Measurements from ENCODE around the gene LRRC28. TPM values are rescaled to one million over a fixed set of nuclear protein-coding genes. Genes with fewer than 3 reads are reported as not detected.

The LRRC28 gene
- polyA plus RNA-seq, 2 donors, result 4.1 to 13.7 TPM

DNA sequence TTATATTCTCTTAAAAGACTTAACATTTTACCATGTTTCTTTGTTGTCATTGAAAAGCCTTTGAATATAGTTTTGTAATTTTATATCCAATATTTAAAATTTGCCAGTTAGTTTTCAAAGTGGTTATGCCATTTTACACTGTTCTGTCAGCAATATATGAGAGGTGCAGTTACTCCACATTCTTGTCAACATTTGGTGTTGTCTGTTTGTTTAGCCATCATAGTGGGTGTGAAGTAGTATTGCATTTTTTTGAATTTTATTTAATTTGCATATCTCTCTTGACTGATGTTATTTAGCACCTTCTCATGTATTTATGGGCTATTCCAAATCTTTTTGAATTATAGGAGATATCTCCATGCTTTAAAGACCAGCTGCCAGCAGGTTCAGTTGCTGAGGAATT lies 40.4 kb downstream of the LRRC28 start:
- peaks cover 0 to 3% of the 10 kb centered on the region in 2 donors for H3K36me3 ChIP-seq (ENCODE audit: control insufficient read depth in 2 of 2, insufficient read depth in 2 of 2, low read length in 1 of 2)
- no peak overlapping the region for H3K27ac ChIP-seq (ENCODE audit: low read depth in 2 of 2, low read length in 1 of 2)
- peaks cover 0 to 2% of the 10 kb centered on the region in 2 donors for H3K4me1 ChIP-seq (ENCODE audit: control insufficient read depth in 2 of 2, insufficient read depth in 2 of 2, low read length in 1 of 2)
- no peaks in the 10 kb centered on the region for H3K27me3 ChIP-seq (ENCODE audit: control insufficient read depth in 1 of 2, insufficient read depth in 2 of 2, low read length in 2 of 2)
- H3K9me3 ChIP-seq (ENCODE audit: control insufficient read depth in 2 of 2, insufficient read depth in 1 of 2, low read depth in 1 of 2, low read length in 1 of 2), result no peaks in the 10 kb centered on the region
- no peak overlapping the region for H3K4me3 ChIP-seq (ENCODE audit: low read depth in 1 of 2, low read length in 2 of 2)

DNA sequence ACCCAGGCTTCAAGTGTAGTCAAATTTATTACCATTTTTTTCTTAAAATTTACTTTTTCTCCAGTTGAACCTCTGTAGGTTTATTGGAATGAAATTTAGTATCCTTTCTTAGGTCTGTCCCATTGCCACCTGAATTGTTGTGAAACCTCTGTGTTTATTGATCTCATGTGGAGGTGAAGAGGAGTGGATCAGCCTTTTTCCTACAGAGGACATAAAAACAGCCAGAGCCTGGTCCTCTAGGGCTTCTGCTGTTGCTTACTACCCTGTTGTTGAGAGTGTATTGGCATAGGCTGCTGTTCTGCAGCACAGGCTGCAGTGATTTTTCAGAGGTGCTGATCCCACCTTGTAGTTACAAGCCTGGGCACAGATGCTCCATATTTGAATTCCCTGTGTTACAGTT lies 44.6 kb downstream of the LRRC28 start:
- Histone ChIP-seq H3K36me3 (ENCODE audit: control insufficient read depth in 2 of 2, insufficient read depth in 2 of 2, low read length in 1 of 2) (peaks cover 0 to 3% of the 10 kb centered on the region in 2 donors), H3K4me1 (ENCODE audit: control insufficient read depth in 2 of 2, insufficient read depth in 2 of 2, low read length in 1 of 2) (peaks cover 0 to 2% of the 10 kb centered on the region in 2 donors), H3K27me3 (ENCODE audit: control insufficient read depth in 1 of 2, insufficient read depth in 2 of 2, low read length in 2 of 2) (no peaks in the 10 kb centered on the region), H3K4me3 (ENCODE audit: low read depth in 1 of 2, low read length in 2 of 2) (no peak overlapping the region), H3K9me3 (ENCODE audit: control insufficient read depth in 2 of 2, insufficient read depth in 1 of 2, low read depth in 1 of 2, low read length in 1 of 2) (no peaks in the 10 kb centered on the region), H3K27ac (ENCODE audit: low read depth in 2 of 2, low read length in 1 of 2) (no peak overlapping the region)

DNA sequence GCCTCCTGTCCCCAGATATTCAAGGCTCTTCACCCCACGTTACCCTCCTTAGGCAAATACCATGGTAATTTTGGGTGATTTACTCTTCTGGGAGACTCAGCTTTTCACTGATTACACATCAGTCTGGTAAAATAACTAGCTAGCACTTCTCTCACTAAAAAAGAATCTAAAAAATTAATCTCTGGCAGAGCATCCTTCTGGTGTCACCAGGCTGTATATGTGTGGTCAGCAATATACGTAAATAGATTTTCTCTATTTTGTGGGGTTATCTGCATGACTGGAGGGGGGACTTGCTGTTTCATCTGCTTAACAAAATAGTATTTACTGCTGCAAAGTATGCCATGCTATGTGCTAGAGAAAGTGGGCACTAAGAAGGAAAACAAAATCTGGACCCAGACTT lies 45.1 kb downstream of the LRRC28 start:
- Histone ChIP-seq H3K4me1 (ENCODE audit: control insufficient read depth in 2 of 2, insufficient read depth in 2 of 2, low read length in 1 of 2) (peaks cover 0 to 2% of the 10 kb centered on the region in 2 donors), H3K4me3 (ENCODE audit: low read depth in 1 of 2, low read length in 2 of 2) (no peak overlapping the region), H3K27me3 (ENCODE audit: control insufficient read depth in 1 of 2, insufficient read depth in 2 of 2, low read length in 2 of 2) (no peaks in the 10 kb centered on the region), H3K27ac (ENCODE audit: low read depth in 2 of 2, low read length in 1 of 2) (no peak overlapping the region), H3K9me3 (ENCODE audit: control insufficient read depth in 2 of 2, insufficient read depth in 1 of 2, low read depth in 1 of 2, low read length in 1 of 2) (no peaks in the 10 kb centered on the region), H3K36me3 (ENCODE audit: control insufficient read depth in 2 of 2, insufficient read depth in 2 of 2, low read length in 1 of 2) (peaks cover 0 to 3% of the 10 kb centered on the region in 2 donors)
- 78 to 89% methylated on average over 2 of the region's 2 CpGs for WGBS, 2 donors

DNA sequence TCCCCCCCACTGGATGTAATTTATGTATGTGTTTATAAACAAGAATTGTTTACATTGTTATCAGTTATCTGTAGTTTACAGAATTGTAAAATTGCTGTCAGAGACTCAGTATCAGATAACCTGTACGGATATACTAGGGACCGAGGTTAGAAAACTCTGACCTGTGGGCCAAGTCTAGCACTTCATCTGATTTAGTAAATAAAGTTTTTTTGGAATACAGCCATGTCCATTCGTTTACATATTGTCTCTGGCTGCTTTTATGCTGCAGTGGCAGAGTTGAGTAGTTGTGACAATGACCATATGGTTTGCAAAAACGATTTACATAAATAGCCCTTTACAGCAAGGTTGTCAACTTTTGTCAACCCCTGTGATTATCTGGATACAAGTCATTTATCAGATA lies 52.6 kb downstream of the LRRC28 start:
- Histone ChIP-seq H3K36me3 (ENCODE audit: control insufficient read depth in 2 of 2, insufficient read depth in 2 of 2, low read length in 1 of 2) (no peaks in the 10 kb centered on the region), H3K27ac (ENCODE audit: low read depth in 2 of 2, low read length in 1 of 2) (no peak overlapping the region), H3K4me1 (ENCODE audit: control insufficient read depth in 2 of 2, insufficient read depth in 2 of 2, low read length in 1 of 2) (peaks cover 0 to 2% of the 10 kb centered on the region in 2 donors), H3K9me3 (ENCODE audit: control insufficient read depth in 2 of 2, insufficient read depth in 1 of 2, low read depth in 1 of 2, low read length in 1 of 2) (no peaks in the 10 kb centered on the region), H3K27me3 (ENCODE audit: control insufficient read depth in 1 of 2, insufficient read depth in 2 of 2, low read length in 2 of 2) (no peaks in the 10 kb centered on the region), H3K4me3 (ENCODE audit: low read depth in 1 of 2, low read length in 2 of 2) (no peak overlapping the region)
- WGBS, 2 donors, result 55 to 57% methylated on average over 4 of the region's 4 CpGs

DNA sequence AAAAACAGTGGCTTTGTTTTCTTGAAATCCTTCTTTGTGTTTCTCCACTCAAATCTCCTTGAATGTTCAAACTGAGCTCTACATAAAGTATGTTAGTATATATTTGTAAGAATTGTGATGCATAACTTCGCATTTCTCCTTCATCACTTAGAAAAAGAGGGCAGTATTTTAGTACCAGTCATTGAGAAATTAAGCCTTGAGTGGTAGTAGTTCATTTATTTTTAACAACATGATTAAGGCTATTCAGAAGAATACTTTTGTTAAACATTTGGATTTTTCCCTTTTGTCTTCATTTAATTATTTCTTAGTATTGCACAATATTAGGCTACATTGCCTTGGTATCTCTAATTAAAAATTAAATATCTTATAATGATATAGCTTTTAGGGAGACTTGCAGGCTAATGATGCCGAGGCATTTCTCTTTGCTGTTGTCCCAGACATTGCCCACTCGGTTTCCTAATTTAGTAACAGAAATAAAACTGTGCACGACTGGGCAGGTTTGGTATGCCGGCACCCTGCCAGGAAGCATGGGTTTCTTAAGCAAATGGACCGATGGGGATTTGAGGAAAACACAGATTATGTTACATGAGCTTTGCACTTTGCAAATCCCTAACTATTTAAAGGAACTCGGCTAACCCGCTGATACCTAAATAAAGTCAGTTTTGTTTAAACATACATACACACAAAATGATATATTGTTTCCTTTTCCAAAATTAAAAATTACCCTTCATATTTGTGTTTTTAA lies 54.7 kb downstream of the LRRC28 start:
- H3K27ac ChIP-seq (ENCODE audit: low read depth in 2 of 2, low read length in 1 of 2), result peak overlapping the region in 1 of 2 donors; percentile 13
- 31 to 35% methylated on average over 8 of the region's 8 CpGs for WGBS, 2 donors
- no peak overlapping the region for H3K4me3 ChIP-seq (ENCODE audit: low read depth in 1 of 2, low read length in 2 of 2)
- H3K4me1 ChIP-seq (ENCODE audit: control insufficient read depth in 2 of 2, insufficient read depth in 2 of 2, low read length in 1 of 2), result peaks cover 0 to 2% of the 10 kb centered on the region in 2 donors
- no peaks in the 10 kb centered on the region for H3K9me3 ChIP-seq (ENCODE audit: control insufficient read depth in 2 of 2, insufficient read depth in 1 of 2, low read depth in 1 of 2, low read length in 1 of 2)
- H3K36me3 ChIP-seq (ENCODE audit: control insufficient read depth in 2 of 2, insufficient read depth in 2 of 2, low read length in 1 of 2), result no peaks in the 10 kb centered on the region
- no peaks in the 10 kb centered on the region for H3K27me3 ChIP-seq (ENCODE audit: control insufficient read depth in 1 of 2, insufficient read depth in 2 of 2, low read length in 2 of 2)

DNA sequence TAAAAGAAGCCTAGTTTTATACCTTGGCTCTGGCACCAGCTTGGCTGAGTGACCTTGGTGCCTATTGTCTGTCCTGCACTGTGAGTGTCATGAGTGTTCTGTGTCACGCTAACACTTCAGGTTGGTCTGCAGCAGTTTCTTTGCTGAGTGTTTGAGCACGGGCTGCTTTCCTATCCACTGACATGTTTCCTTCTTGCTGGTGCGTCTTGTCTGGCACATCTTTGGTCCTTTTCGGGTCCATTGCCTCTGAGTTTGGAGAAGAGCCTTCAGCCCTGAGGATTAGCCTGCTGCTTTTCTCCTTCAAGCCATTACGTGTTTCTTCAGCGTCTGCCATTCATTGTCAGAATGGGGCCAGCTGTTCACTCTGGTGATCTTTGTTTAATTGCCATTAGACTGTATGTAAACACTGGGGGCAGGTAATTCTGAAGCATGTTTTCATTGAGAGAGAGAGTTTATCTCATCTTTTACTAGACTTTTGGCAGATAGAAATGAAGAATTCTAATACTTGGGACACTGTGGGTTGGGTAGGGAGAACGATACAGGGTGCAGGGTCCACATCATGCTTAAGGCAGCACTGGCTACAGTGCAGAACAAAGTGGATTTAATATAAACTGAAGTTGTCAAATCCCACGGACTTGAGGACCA lies 55.5 kb downstream of the LRRC28 start:
- Histone ChIP-seq H3K27ac (ENCODE audit: low read depth in 2 of 2, low read length in 1 of 2) (peak overlapping the region; percentile 31 to 57), H3K4me3 (ENCODE audit: low read depth in 1 of 2, low read length in 2 of 2) (peak overlapping the region in 1 of 2 donors; percentile 5), H3K27me3 (ENCODE audit: control insufficient read depth in 1 of 2, insufficient read depth in 2 of 2, low read length in 2 of 2) (no peaks in the 10 kb centered on the region), H3K36me3 (ENCODE audit: control insufficient read depth in 2 of 2, insufficient read depth in 2 of 2, low read length in 1 of 2) (no peaks in the 10 kb centered on the region), H3K9me3 (ENCODE audit: control insufficient read depth in 2 of 2, insufficient read depth in 1 of 2, low read depth in 1 of 2, low read length in 1 of 2) (no peaks in the 10 kb centered on the region), H3K4me1 (ENCODE audit: control insufficient read depth in 2 of 2, insufficient read depth in 2 of 2, low read length in 1 of 2) (peaks cover 0 to 2% of the 10 kb centered on the region in 2 donors)
- 34 to 35% methylated on average over 8 of the region's 8 CpGs for WGBS, 2 donors

DNA sequence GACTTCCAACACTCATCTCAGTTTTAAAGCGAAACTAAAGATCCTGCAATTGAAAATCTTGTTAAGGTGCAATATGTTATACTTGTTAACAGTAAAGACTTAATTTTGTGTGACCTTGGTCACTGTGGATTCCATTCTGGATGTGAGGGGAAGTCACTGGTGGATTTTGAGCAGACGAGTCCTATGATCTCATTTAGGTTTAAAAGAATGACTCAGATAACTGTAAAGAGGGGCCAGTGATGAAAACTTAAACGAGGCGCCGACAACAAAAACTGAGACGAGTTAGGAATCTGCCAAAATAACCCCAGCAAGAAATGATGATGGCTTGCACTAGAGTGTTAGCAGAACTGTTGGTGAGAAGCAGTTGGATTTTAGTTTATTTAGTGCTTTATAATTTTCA lies 56.5 kb downstream of the LRRC28 start:
- no peaks in the 10 kb centered on the region for H3K36me3 ChIP-seq (ENCODE audit: control insufficient read depth in 2 of 2, insufficient read depth in 2 of 2, low read length in 1 of 2)
- WGBS, 2 donors, result 71 to 73% methylated on average over 6 of the region's 6 CpGs
- no peak overlapping the region for H3K4me3 ChIP-seq (ENCODE audit: low read depth in 1 of 2, low read length in 2 of 2)
- H3K27ac ChIP-seq (ENCODE audit: low read depth in 2 of 2, low read length in 1 of 2), result peak overlapping the region in 1 of 2 donors; percentile 6
- no peaks in the 10 kb centered on the region for H3K9me3 ChIP-seq (ENCODE audit: control insufficient read depth in 2 of 2, insufficient read depth in 1 of 2, low read depth in 1 of 2, low read length in 1 of 2)
- no peaks in the 10 kb centered on the region for H3K27me3 ChIP-seq (ENCODE audit: control insufficient read depth in 1 of 2, insufficient read depth in 2 of 2, low read length in 2 of 2)
- peaks cover 0 to 2% of the 10 kb centered on the region in 2 donors for H3K4me1 ChIP-seq (ENCODE audit: control insufficient read depth in 2 of 2, insufficient read depth in 2 of 2, low read length in 1 of 2)

DNA sequence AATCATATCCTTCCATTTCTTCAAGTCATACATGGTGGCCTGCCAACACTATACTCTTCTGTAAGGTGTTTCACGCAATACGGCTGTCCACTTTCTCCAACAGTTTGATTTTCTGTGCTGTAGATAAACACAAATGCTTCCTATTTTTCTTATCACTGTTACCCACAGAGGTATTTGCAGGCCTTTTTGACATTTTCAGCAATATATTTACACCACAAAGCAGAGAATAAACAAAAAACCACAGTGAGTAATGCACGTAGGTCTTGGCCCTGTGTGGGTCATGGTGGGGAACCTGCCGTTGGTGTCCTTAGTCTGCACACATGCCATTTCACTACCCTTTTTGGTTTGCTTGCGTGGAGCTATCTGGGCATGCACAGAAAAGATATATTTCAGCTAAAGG lies 59.5 kb downstream of the LRRC28 start:
- Histone ChIP-seq H3K9me3 (ENCODE audit: control insufficient read depth in 2 of 2, insufficient read depth in 1 of 2, low read depth in 1 of 2, low read length in 1 of 2) (no peaks in the 10 kb centered on the region), H3K4me1 (ENCODE audit: control insufficient read depth in 2 of 2, insufficient read depth in 2 of 2, low read length in 1 of 2) (peaks cover 0 to 2% of the 10 kb centered on the region in 2 donors), H3K4me3 (ENCODE audit: low read depth in 1 of 2, low read length in 2 of 2) (no peak overlapping the region), H3K27ac (ENCODE audit: low read depth in 2 of 2, low read length in 1 of 2) (no peak overlapping the region), H3K27me3 (ENCODE audit: control insufficient read depth in 1 of 2, insufficient read depth in 2 of 2, low read length in 2 of 2) (no peaks in the 10 kb centered on the region), H3K36me3 (ENCODE audit: control insufficient read depth in 2 of 2, insufficient read depth in 2 of 2, low read length in 1 of 2) (no peaks in the 10 kb centered on the region)
- 89% methylated on average over 5 of the region's 5 CpGs for WGBS, 2 donors

DNA sequence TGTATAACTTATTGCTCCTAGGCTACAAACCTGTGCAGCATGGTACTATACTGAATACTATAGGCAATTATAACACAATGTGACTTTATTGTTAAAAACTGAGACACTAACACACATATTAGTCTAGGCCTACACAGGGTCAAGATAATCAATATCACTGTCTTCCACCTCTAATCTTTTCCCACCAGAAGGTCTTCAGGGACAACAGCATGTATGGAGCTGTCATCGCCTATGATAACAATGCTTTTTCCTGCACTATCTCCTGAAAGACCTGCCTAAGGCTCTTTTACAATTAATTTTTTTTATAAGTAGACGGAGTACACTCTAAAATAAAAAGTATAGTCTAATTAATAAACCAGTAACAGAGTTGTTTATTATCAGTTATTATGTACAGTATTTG lies 60.9 kb downstream of the LRRC28 start:
- Histone ChIP-seq H3K4me1 (ENCODE audit: control insufficient read depth in 2 of 2, insufficient read depth in 2 of 2, low read length in 1 of 2) (no peaks in the 10 kb centered on the region), H3K27ac (ENCODE audit: low read depth in 2 of 2, low read length in 1 of 2) (no peak overlapping the region), H3K9me3 (ENCODE audit: control insufficient read depth in 2 of 2, insufficient read depth in 1 of 2, low read depth in 1 of 2, low read length in 1 of 2) (no peaks in the 10 kb centered on the region), H3K4me3 (ENCODE audit: low read depth in 1 of 2, low read length in 2 of 2) (no peak overlapping the region), H3K36me3 (ENCODE audit: control insufficient read depth in 2 of 2, insufficient read depth in 2 of 2, low read length in 1 of 2) (no peaks in the 10 kb centered on the region), H3K27me3 (ENCODE audit: control insufficient read depth in 1 of 2, insufficient read depth in 2 of 2, low read length in 2 of 2) (no peaks in the 10 kb centered on the region)
- WGBS, 2 donors, result 81 to 99% methylated on average over 2 of the region's 2 CpGs

DNA sequence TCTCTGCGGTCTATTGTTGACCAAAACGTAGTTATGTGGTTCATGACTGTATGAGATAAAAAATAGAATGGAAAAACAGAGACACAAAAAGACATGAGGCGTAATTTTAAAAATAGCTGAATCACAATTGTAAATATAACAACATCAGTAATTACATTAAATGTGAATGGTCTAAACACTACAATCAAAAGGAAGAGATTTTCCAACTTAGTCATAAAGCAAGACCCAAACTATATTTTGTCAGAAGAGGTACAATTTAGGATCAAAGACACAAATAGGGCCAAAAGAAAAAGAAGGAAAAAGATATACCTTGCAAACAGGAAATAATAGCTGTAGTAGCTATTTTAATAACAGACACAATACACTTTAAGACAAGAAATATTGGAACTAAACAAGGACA lies 61.5 kb downstream of the LRRC28 start:
- Histone ChIP-seq H3K36me3 (ENCODE audit: control insufficient read depth in 2 of 2, insufficient read depth in 2 of 2, low read length in 1 of 2) (no peaks in the 10 kb centered on the region), H3K4me1 (ENCODE audit: control insufficient read depth in 2 of 2, insufficient read depth in 2 of 2, low read length in 1 of 2) (no peaks in the 10 kb centered on the region), H3K4me3 (ENCODE audit: low read depth in 1 of 2, low read length in 2 of 2) (no peak overlapping the region), H3K27me3 (ENCODE audit: control insufficient read depth in 1 of 2, insufficient read depth in 2 of 2, low read length in 2 of 2) (no peaks in the 10 kb centered on the region), H3K27ac (ENCODE audit: low read depth in 2 of 2, low read length in 1 of 2) (no peak overlapping the region), H3K9me3 (ENCODE audit: control insufficient read depth in 2 of 2, insufficient read depth in 1 of 2, low read depth in 1 of 2, low read length in 1 of 2) (no peaks in the 10 kb centered on the region)
- WGBS, 2 donors, result 99 to 100% methylated on average over 3 of the region's 3 CpGs

Measured in esophagus (tissue), 2 donors.